Hepatocyte (in vitro differentiated cells): ENCODE measurements around the gene HAGH. TPM values are rescaled to one million over a fixed set of nuclear protein-coding genes. Genes with fewer than 3 reads are reported as not detected.

Experiments used
- DNase-seq: peaks from one replicate; pipeline ENCODE4 v3.0.0-alpha.2; 2016; ENCODE audit warnings: low spot score
- H2AFZ ChIP-seq: fragments of 200-600 bp; sonication (generic); 2 replicates; pipeline ENCODE4 v1.6.0; 2016; ENCODE audit warnings: antibody characterized with exemption, mild to moderate bottlenecking
- H3K27ac ChIP-seq: fragments of 200-600 bp; sonication (generic); 2 replicates; pipeline ENCODE4 v1.5.1; 2016; ENCODE audit warnings: mild to moderate bottlenecking
- H3K27me3 ChIP-seq: fragments of 200-600 bp; sonication (generic); 2 replicates; pipeline ENCODE4 v1.6.1; 2016
- H3K36me3 ChIP-seq: fragments of 200-600 bp; sonication (generic); replicated peaks from 2 replicates; pipeline ENCODE4 v1.5.1; 2016; ENCODE audit warnings: low read depth; ENCODE audit not compliant: insufficient read depth
- H3K4me1 ChIP-seq: fragments of 200-600 bp; sonication (generic); 2 replicates; pipeline ENCODE4 v1.5.1; 2016; ENCODE audit warnings: mild to moderate bottlenecking, moderate library complexity; ENCODE audit not compliant: insufficient read depth
- H3K4me2 ChIP-seq: fragments of 200-600 bp; sonication (generic); 2 replicates; pipeline ENCODE4 v1.6.0; 2016
- H3K4me3 ChIP-seq: fragments of 200-600 bp; sonication (generic); 2 replicates; pipeline ENCODE4 v1.5.1; 2016; ENCODE audit warnings: mild to moderate bottlenecking
- H3K79me2 ChIP-seq: fragments of 200-600 bp; sonication (generic); 2 replicates; pipeline ENCODE4 v1.6.0; 2017; ENCODE audit warnings: mild to moderate bottlenecking
- H3K9me2 ChIP-seq: fragments of 200-600 bp; sonication (generic); replicated peaks from 2 replicates; pipeline ENCODE4 v1.6.0; 2017; ENCODE audit warnings: mild to moderate bottlenecking; ENCODE audit not compliant: insufficient read depth
- H3K9me3 ChIP-seq: fragments of 200-600 bp; sonication (generic); 2 replicates; pipeline ENCODE4 v1.5.1; 2016; ENCODE audit warnings: low read depth, mild to moderate bottlenecking
- H4K20me1 ChIP-seq: fragments of 200-600 bp; sonication (generic); 2 replicates; pipeline ENCODE4 v1.6.0; 2016; ENCODE audit warnings: mild to moderate bottlenecking; ENCODE audit not compliant: insufficient read depth, poor library complexity, severe bottlenecking
- EZH2 ChIP-seq: fragments of 200-600 bp; sonication (generic); IDR thresholded peaks from 2 replicates; pipeline ENCODE4 v1.6.1; 2016; ENCODE audit warnings: antibody characterized with exemption, mild to moderate bottlenecking, borderline replicate concordance
- EZH2phosphoT487 ChIP-seq: fragments of 200-600 bp; sonication (generic); IDR thresholded peaks from one replicate; pipeline ENCODE4 v1.6.1; 2018; ENCODE audit warnings: antibody characterized with exemption, mild to moderate bottlenecking, low read depth, moderate library complexity; ENCODE audit not compliant: unreplicated experiment, severe bottlenecking
- WGBS: methylation state at CpG from one replicate; pipeline ENCODE4 v1.1.6; 2016; ENCODE audit warnings: low lambda C conversion rate; ENCODE audit errors: missing lambda C conversion rate; 5-methylcytosine and 5-hydroxymethylcytosine counted together
- polyA plus RNA-seq: library from polyadenylated mRNA; unstranded; fragments of >200 nt; fragmentation: Nextera tagmentation; extraction: Ambion mirVana; gene quantifications from 2 replicates; pipeline ENCODE4 v1.2.1, GENCODE V29; 2016
- total RNA-seq: library from RNA; depleted of rRNA; stranded (reverse); fragments of >200 nt; gene quantifications from 2 replicates; pipeline ENCODE4 v1.2.3, GENCODE V29; 2014
- TF ChIP-seq, protein P1 (sequence below): fragments of 200-600 bp; sonication (generic); IDR thresholded peaks from 2 replicates; pipeline ENCODE4 v1.5.1; 2016; ENCODE audit warnings: antibody characterized with exemption, mild to moderate bottlenecking; ENCODE audit not compliant: poor library complexity

The HAGH gene
- total and polyA plus RNA-seq, 2 experiments from 2014 or later, result 55.6 to 113 TPM

DNA sequence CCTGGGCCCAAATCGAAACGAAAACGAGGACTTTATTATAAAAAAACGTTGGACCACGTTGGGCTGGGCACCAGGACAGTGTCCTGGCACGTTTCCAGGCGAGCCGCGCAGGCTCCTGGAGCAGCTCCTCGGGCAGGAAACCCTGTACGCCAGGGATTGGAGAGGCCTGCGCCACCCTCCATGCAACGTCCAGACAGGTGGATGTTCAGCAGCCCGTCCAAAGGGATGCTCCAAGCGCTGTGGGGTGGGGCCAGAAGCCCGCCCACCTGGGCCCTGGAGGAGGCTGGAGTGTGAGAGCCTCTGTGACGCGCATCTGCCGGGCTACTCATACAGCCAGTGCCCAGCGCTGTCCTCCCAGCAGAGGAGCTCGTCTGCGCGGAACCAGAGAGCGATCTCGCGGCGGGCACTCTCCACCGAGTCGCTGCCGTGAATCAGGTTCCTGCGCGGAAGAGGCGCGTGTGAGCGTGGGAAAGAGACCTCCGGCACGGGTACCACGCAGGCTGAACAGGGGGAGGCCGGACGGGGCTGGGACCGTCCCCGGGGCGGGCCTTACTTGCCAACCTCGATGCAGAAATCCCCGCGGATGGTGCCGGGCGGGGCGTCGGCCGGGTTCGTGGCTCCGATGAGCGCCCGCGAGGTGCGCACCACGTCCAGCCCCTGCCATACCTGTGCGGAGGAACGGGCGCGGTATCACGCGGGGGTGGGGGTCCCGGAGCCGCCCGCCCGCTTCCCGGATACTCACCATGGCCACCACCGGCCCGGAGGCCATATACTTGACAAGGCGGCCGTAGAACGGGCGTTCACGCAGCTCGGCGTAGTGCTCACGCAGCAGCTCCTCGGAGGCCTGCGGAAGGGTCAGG, 56.1 kb downstream of the HAGH start:
- DNase-seq, result peak; percentile 56
- peak overlapping the region; percentile 31 for H3K27ac ChIP-seq
- H3K79me2 ChIP-seq, result peaks cover 34% of the 10 kb centered on the region
- no peaks in the 10 kb centered on the region for H3K9me2 ChIP-seq
- no peaks in the 10 kb centered on the region for H3K27me3 ChIP-seq
- no peaks in the 10 kb centered on the region for H3K36me3 ChIP-seq
- H3K4me1 ChIP-seq, result peaks cover 29% of the 10 kb centered on the region
- WGBS, result 27% methylated on average over 61 of the region's 81 CpGs
- peak overlapping the region; percentile 100 for H3K4me2 ChIP-seq
- TF ChIP-seq EZH2phosphoT487 (no peak), EZH2 (no peak)
- TF ChIP-seq, protein P1, sequence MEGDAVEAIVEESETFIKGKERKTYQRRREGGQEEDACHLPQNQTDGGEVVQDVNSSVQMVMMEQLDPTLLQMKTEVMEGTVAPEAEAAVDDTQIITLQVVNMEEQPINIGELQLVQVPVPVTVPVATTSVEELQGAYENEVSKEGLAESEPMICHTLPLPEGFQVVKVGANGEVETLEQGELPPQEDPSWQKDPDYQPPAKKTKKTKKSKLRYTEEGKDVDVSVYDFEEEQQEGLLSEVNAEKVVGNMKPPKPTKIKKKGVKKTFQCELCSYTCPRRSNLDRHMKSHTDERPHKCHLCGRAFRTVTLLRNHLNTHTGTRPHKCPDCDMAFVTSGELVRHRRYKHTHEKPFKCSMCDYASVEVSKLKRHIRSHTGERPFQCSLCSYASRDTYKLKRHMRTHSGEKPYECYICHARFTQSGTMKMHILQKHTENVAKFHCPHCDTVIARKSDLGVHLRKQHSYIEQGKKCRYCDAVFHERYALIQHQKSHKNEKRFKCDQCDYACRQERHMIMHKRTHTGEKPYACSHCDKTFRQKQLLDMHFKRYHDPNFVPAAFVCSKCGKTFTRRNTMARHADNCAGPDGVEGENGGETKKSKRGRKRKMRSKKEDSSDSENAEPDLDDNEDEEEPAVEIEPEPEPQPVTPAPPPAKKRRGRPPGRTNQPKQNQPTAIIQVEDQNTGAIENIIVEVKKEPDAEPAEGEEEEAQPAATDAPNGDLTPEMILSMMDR, result no peak
- H4K20me1 ChIP-seq, result peaks cover 20% of the 10 kb centered on the region
- H3K9me3 ChIP-seq, result no peaks in the 10 kb centered on the region
- H2AFZ ChIP-seq, result no peak overlapping the region
- peak overlapping the region; percentile 88 for H3K4me3 ChIP-seq

DNA sequence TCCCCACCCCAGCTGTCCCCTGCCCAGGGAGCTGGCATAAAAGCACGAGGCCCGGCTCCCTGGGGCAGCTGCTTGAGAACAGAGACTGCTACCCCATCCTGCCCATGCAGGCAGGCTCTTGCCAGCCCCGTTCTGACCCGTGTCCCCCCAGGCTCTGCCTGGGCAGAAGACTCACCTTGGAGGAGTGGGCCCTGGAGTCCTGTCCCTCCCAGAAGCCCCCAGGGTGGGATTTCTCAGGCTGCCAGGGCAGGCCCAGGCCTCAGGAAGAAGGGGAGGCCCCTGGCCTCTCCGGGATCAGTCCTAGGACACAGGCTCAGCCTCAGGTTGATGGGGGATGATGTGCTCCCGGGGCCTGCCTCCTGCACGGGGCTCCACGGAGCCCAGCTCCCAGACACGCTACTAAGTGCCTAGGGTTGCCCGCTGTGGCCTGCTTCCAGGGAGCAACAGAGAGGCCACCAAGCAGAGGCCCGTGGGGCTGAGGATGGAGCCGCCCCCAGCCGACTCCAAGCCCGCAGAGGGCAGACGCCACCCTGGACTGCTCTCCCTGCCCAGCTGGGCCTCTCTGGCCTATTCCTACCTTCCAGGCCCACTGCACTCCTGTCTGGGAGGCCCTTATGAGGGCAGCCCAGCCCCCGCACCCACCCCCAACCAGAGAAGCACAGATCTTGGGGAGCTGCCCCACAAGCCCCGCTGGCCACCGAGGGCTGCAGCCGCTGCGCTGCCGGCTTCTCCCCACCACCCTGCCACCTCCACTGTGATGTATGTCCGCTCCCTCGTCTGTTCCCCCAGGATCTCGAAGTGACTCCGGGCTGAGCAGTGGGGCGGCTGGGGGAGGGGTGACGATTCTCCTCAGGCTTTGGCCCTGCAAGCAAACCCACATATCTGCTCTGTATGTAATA, 57.0 kb downstream of the HAGH start:
- H3K36me3 ChIP-seq, result no peaks in the 10 kb centered on the region

DNA sequence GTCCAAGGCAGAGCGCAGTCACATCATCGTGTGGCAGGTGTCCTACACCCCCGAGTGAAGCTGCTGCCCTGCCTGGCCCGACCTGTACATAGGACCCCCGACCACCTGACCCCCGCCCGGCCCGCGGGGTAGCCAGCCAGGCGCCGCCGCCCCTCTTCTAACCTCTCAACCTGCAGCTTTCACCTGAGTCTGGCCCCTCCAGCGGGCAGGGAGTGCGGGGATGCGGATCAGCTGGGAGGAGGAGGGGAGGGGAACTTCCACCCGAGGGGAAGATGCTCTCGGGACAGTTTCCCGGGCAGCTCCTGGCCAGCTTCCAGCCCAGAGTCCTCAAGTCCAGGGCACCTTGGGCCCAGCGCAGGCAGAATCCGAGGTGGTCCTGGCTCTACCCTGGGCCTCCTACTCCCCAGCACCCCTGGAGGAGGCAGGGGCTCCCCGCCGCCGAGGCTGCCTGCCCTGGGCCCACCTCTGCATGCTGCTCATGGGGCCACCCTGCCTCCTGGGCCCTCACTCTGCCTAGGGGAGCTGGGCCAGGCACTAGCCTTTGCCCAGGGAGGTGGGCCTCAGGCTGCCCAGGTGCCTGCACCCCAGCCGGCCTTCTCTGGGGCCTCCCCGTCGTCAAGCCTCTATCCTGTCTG, 57.7 kb downstream of the HAGH start:
- H3K36me3 ChIP-seq, result no peaks in the 10 kb centered on the region
- WGBS, result 90% methylated on average over 9 of the region's 26 CpGs

More for the DNA sequence above, 57.0 kb downstream of the HAGH start:
- Histone ChIP-seq H3K4me3 (no peak overlapping the region), H4K20me1 (peaks cover 20% of the 10 kb centered on the region), H3K9me2 (no peaks in the 10 kb centered on the region), H3K27ac (no peak overlapping the region), H3K79me2 (peaks cover 25% of the 10 kb centered on the region), H3K4me1 (peaks cover 25% of the 10 kb centered on the region), H3K27me3 (no peaks in the 10 kb centered on the region), H3K9me3 (no peaks in the 10 kb centered on the region), H2AFZ (no peak overlapping the region), H3K4me2 (peak overlapping the region; percentile 100)
- TF ChIP-seq, protein P1, result no peak
- TF ChIP-seq EZH2, result no peak
- TF ChIP-seq EZH2phosphoT487, result no peak
- WGBS, result 90% methylated on average over 27 of the region's 27 CpGs
- no peak for DNase-seq

More for the DNA sequence above, 57.7 kb downstream of the HAGH start:
- Histone ChIP-seq H3K27ac (no peak overlapping the region), H2AFZ (no peak overlapping the region), H3K4me3 (no peak overlapping the region), H3K4me2 (no peak overlapping the region), H3K27me3 (no peaks in the 10 kb centered on the region), H4K20me1 (peaks cover 12% of the 10 kb centered on the region), H3K79me2 (peaks cover 17% of the 10 kb centered on the region), H3K4me1 (peaks cover 18% of the 10 kb centered on the region), H3K9me3 (no peaks in the 10 kb centered on the region), H3K9me2 (no peaks in the 10 kb centered on the region)
- TF ChIP-seq, protein P1, result no peak
- DNase-seq, result no peak
